Activated naive CD4-positive, alpha-beta T cell treated with anti-CD3 and anti-CD28 coated beads, Interleukin-2, amount 50 U/mL, for 72 hours (primary cell): Measurements from ENCODE around the gene ZDHHC11. TPM values are rescaled to one million over a fixed set of nuclear protein-coding genes. Genes with fewer than 3 reads are reported as not detected.

ENCODE experiments used
- ATAC-seq, 2 donors: fragments of 150-1000 bp; cut with Tn5 transposase; 2 replicates each; pipeline ENCODE4 v1.10.0; 2021; ENCODE audit warnings: mild to moderate bottlenecking in 2 of 2, moderate library complexity in 2 of 2
- DNase-seq, 2 donors: peaks; one replicate each; pipeline ENCODE4 v3.0.0; 2021 to 2022; ENCODE audit warnings: low spot score in 2 of 2
- H3K27ac Mint-ChIP-seq, 2 donors: one replicate each; pipeline ENCODE4 v1.8.0; 2022; ENCODE audit warnings: mild to moderate bottlenecking in 2 of 2, mixed read lengths in 2 of 2
- H3K36me3 Mint-ChIP-seq, 2 donors: one replicate each; pipeline ENCODE4 v1.8.0; 2022; ENCODE audit warnings: mixed read lengths in 2 of 2
- H3K9me3 Mint-ChIP-seq, 2 donors: one replicate each; pipeline ENCODE4 v1.8.0; 2022; ENCODE audit warnings: mixed read lengths in 2 of 2
- total RNA-seq, 2 donors: library from RNA; stranded (reverse); gene quantifications; one replicate each; pipeline ENCODE4 v1.2.3, GENCODE V29; 2022

ZDHHC11 gene, protein sequence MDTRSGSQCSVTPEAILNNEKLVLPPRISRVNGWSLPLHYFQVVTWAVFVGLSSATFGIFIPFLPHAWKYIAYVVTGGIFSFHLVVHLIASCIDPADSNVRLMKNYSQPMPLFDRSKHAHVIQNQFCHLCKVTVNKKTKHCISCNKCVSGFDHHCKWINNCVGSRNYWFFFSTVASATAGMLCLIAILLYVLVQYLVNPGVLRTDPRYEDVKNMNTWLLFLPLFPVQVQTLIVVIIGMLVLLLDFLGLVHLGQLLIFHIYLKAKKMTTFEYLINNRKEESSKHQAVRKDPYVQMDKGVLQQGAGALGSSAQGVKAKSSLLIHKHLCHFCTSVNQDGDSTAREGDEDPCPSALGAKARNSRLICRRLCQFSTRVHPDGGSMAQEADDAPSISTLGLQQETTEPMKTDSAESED
- 10 to 100 TPM in 1 of 2 donors, 1 to 10 TPM in 1; 3.4 to 19.3 TPM for total RNA-seq

- Mint-ChIP-seq H3K9me3 (no peaks in the 10 kb centered on the region), H3K27ac (no peak within 1 kb of the TSS), H3K36me3 (no peaks in the 10 kb centered on the region)
- no peak for ATAC-seq
- DNase-seq, result no peak
Observed at GRCh38 chr5:850511-851006, at the start of gene ZDHHC11. Gene ZDHHC11 (minus strand): TSS chr5:850986. CDS start chr5:850602, 384 bp downstream.

DNA sequence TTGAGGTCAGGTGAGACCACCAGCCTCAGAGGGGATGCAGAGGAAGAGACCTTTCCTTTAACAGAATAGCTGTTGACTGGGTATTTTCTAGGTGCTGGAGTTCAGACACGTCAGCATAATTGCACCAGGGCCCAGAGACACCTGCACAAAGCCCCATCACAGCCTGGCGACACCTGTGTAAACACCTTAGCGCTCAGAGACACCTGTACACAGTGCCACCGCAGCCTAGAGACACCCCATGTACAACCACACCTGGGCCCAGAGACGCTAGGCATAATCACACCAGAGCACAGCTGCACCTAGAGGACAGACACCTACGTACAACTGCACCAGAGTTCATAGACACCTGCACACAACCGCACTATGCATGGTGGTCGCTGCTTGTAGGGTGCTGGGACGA is 42.9 kb upstream of the ZDHHC11 start:
- ATAC-seq (no peak), DNase-seq (no peak)
- Mint-ChIP-seq H3K36me3 (peaks cover 29 to 35% of the 10 kb centered on the region in 2 donors), H3K27ac (peak overlapping the region; percentile 25 to 74), H3K9me3 (no peaks in the 10 kb centered on the region)

DNA sequence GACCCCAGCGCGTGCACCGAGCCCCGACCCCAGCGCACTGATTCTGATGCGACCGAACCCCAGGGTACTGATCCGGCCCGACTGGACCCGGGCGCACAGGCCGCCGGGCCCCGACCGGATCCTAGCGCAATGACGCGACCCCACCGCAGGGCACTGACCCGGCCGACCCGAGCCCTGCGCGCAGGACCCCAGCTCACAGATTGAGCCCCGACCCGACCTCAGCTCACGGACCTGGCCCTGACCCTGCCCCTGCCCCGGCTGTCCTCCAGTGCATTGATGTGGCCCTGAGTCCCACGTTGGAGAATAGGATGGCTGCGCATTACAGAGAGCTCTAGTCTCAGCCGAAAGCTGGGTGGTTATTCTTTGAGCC is 42.3 kb upstream of the ZDHHC11 start:
- peak in 1 of 2 donors; percentile 24 for ATAC-seq
- Mint-ChIP-seq H3K27ac (peak overlapping the region; percentile 25 to 74), H3K9me3 (no peaks in the 10 kb centered on the region), H3K36me3 (peaks cover 29 to 40% of the 10 kb centered on the region in 2 donors)
- no peak for DNase-seq

- DNase-seq, result peak; percentile 87 to 91
- peak; percentile 99 for ATAC-seq
- Mint-ChIP-seq H3K9me3 (no peaks in the 10 kb centered on the region), H3K36me3 (peaks cover 30 to 42% of the 10 kb centered on the region in 2 donors), H3K27ac (peak within 1 kb of the TSS; percentile 84)
Observed at GRCh38 chr5:892394-893136, 41.8 kb upstream of the ZDHHC11 start, which contains the start of the genes BRD9 and TRIP13. Gene BRD9 (minus strand): TSS chr5:892801. CDS start chr5:892657, 144 bp downstream. Gene TRIP13 (plus strand): TSS chr5:892884. CDS start chr5:892999, 115 bp downstream.

- H3K9me3 Mint-ChIP-seq, result no peaks in the 10 kb centered on the region
- H3K27ac Mint-ChIP-seq, result peak overlapping the region; percentile 84
- DNase-seq (peak in 1 of 2 donors; percentile 17), ATAC-seq (no peak)
- peaks cover 37 to 42% of the 10 kb centered on the region in 2 donors for H3K36me3 Mint-ChIP-seq
Observed at GRCh38 chr5:891837-892393, 41.1 kb upstream of the ZDHHC11 start.

DNA sequence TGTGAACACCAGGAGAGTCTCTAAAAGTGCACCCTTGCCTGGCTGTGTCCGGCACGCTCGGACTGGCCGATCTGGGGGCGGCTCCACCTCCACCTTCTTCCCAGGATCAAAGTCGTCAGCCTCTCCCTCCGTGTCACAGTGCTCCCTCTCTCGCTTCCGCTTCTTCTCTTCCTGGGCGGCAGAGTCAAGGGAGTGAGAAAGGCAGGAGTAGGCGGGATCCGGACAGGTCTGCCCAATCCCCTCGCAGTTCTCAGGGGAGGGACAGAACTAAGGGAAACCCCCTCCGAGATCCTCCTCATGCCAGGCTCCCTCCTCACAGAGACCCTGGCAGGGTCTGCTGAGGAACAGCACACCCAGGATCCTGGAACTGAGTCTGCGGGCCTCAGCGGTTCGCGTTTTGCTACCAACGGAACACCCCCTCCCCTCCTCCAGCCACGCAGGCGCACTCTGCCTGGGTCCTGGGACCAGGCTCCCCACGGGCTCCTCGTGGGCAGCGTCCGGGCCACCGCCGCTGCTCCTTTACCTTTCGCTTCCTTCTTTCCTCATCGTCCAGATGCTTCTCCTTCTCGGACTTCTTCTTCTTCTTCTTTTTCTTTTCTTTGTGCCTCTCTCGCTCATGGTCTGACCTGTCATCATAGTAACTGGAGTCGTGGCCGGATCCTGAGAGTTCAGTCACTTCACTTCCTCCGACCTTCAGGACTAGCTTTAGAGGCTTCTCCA is 40.5 kb upstream of the ZDHHC11 start:
- ATAC-seq (no peak), DNase-seq (no peak)
- Mint-ChIP-seq H3K9me3 (no peaks in the 10 kb centered on the region), H3K36me3 (peaks cover 36 to 38% of the 10 kb centered on the region in 2 donors), H3K27ac (peak overlapping the region; percentile 84)

GRCh38 chr5:889075-889710 is 38.4 kb upstream of the ZDHHC11 start:
- H3K27ac Mint-ChIP-seq, result peak overlapping the region; percentile 21 to 83
- no peaks in the 10 kb centered on the region for H3K9me3 Mint-ChIP-seq
- H3K36me3 Mint-ChIP-seq, result peaks cover 26 to 31% of the 10 kb centered on the region in 2 donors
- DNase-seq, result no peak
- ATAC-seq, result no peak

- no peak for DNase-seq
- Mint-ChIP-seq H3K36me3 (peaks cover 25 to 36% of the 10 kb centered on the region in 2 donors), H3K9me3 (no peaks in the 10 kb centered on the region), H3K27ac (no peak overlapping the region)
- ATAC-seq, result no peak
Observed at GRCh38 chr5:888638-889035, 37.9 kb upstream of the ZDHHC11 start.

- Mint-ChIP-seq H3K36me3 (peaks cover 31 to 42% of the 10 kb centered on the region in 2 donors), H3K9me3 (peaks cover 0 to 4% of the 10 kb centered on the region in 2 donors), H3K27ac (peak overlapping the region in 1 of 2 donors; percentile 79)
- ATAC-seq, result no peak
- DNase-seq, result no peak
Observed at GRCh38 chr5:887947-888637, 37.3 kb upstream of the ZDHHC11 start.

- peaks cover 40 to 51% of the 10 kb centered on the region in 2 donors for H3K36me3 Mint-ChIP-seq
- DNase-seq (no peak), ATAC-seq (no peak)
- H3K27ac Mint-ChIP-seq, result no peak overlapping the region
- H3K9me3 Mint-ChIP-seq, result peaks cover 11% of the 10 kb centered on the region in 2 donors
Observed at GRCh38 chr5:886716-887325, 36.0 kb upstream of the ZDHHC11 start.

DNA sequence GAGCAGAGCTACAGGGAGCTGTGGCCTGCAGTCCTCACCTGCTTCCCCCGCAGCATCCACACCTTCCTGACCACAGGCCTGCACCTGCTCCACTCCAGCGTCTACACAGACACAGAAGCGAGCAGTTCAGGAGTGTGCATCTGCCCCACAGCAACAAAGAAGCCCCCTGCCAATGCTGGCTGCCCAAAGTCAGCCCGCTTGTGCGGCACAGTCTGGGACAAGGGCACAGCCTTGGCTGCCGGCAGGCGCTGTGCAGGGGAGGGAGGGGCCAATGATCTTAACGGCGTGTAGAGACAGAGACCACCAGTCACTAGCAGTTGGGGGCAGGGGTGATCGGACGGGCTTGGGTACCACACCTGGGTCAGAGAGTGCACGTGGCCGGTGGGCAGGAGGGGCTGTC is 35.2 kb upstream of the ZDHHC11 start:
- Mint-ChIP-seq H3K9me3 (peaks cover 11% of the 10 kb centered on the region in 2 donors), H3K36me3 (peaks cover 43 to 51% of the 10 kb centered on the region in 2 donors), H3K27ac (peak overlapping the region in 1 of 2 donors; percentile 46)
- ATAC-seq, result no peak
- no peak for DNase-seq

DNA sequence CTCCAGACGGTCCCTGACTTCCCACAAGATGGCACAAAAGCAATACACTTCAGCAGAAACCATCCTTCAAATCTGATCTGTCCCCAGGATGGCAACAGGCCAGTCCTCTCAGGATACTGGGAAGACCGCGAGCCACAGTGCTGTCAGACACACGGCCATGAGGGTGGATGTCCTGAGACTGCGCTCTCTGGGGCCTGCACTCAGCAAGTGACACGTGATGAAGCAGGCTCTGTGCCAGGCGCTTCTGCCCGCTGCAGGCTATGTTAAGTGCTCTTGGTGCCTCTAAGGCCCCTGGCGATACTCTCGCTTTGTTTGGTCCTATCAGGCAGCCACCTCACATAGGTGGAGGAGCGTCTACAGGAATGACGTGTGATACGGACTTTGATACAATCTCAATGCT is 34.7 kb upstream of the ZDHHC11 start:
- ATAC-seq, result no peak

GRCh38 chr5:885127-885442 is 34.3 kb upstream of the ZDHHC11 start:
- Mint-ChIP-seq H3K36me3 (peaks cover 48 to 52% of the 10 kb centered on the region in 2 donors), H3K9me3 (peaks cover 11% of the 10 kb centered on the region in 2 donors), H3K27ac (peak overlapping the region in 1 of 2 donors; percentile 22)
- no peak for ATAC-seq
- no peak for DNase-seq

More for the DNA sequence above, 34.7 kb upstream of the ZDHHC11 start:
- no peak overlapping the region for H3K27ac Mint-ChIP-seq
- H3K36me3 Mint-ChIP-seq, result peaks cover 48 to 52% of the 10 kb centered on the region in 2 donors
- peaks cover 11% of the 10 kb centered on the region in 2 donors for H3K9me3 Mint-ChIP-seq
- no peak for DNase-seq

DNA sequence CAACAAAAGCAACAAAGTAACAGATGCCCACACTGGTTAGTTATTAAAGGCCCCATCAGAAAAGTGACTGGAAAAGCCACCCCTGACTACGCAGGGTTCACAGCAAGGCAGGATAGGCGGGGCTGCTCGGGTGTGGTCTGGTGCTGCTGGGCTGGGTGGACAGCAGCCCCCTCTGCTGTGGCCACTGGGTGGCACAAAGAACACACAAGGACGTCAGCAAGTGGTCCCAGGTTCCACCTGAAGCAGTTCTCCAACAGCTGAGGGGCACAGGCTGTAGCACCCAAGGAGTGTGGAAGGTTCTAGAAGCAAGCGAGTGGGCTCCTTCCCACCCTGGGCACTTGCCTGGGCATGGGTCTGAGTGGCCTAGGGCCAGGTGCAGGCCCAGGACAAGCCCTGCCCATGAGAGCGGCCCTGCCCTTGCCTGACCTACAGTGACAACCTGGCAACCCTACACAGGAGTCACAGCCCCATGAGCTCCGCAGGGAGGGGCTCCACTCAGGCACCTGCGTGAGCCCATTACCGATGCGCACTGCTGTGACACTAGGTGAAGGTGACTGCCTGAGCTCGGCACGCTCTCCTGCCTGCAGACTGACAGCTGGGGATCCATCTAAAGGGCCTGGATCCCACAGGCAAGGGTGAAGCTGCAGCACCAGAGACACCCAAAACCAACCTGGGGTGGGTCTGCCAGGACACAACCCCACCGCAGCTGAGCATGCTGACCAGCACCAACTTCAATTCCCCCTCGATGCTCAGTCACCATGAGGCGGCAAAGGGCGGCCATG is 33.8 kb upstream of the ZDHHC11 start:
- Mint-ChIP-seq H3K9me3 (peaks cover 11% of the 10 kb centered on the region in 2 donors), H3K36me3 (peaks cover 48 to 52% of the 10 kb centered on the region in 2 donors), H3K27ac (peak overlapping the region in 1 of 2 donors; percentile 22)
- no peak for ATAC-seq
- no peak for DNase-seq
